ENCODE measurements around the gene BTN1A1. TPM values are rescaled to one million over a fixed set of nuclear protein-coding genes. Genes with fewer than 3 reads are reported as not detected.

Gene BTN1A1
- total and polyA plus RNA-seq, 2 donors, result 0.16 TPM; not detected in 1

DNA sequence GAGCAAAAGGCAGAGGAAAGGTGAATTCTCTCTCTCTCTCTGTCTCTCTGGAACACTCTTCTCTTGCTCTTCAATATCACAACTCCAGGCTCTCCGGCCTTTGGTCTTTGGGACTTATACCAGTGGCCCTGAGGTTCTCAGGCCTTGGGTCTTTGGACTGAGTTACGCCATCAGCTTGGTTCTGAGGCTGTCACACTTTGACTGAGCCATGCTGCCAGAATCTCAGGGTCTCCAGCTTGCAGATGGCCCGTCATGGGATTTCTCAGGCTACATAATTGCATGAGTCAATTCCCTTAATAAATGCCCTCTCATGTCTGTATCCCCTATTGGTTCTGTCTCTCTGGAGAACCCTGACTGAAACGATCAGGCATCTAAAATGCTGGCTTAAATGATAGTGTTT is 29.5 kb upstream of the BTN1A1 start:
- Histone ChIP-seq H3K4me3 (ENCODE audit: low read depth, low read length) (no peak overlapping the region), H3K27ac (ENCODE audit: low read depth) (no peak overlapping the region), H3K4me1 (ENCODE audit: insufficient read depth) (no peaks in the 10 kb centered on the region), H3K36me3 (ENCODE audit: insufficient read depth) (no peaks in the 10 kb centered on the region)
- DNase-seq (ENCODE audit: extremely low spot score), result no peak
- whole genome bisulfite sequencing, result 77% methylated on average over 4 of the region's 4 CpGs

DNA sequence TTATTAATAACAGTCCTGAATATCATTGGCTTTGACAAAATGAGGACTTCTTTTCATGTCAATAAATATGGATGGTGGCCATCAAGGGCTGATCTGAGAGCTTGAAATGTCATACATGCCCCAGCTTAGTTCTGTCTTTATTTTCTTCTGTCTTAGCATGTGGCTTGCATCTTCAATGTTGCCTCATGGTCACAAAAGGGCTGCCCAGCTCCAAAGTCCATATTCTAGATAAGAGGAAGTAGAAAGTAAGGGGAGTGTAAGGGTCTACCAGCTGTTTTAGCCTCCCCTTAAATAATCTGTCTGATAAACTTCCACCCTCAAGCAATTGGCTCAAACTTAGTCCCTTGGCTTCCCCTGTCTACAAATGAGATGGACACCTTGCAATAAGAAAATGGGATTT is 28.1 kb upstream of the BTN1A1 start:
- Histone ChIP-seq H3K36me3 (ENCODE audit: insufficient read depth) (no peaks in the 10 kb centered on the region), H3K4me3 (ENCODE audit: low read depth, low read length) (no peak overlapping the region), H3K4me1 (ENCODE audit: insufficient read depth) (no peaks in the 10 kb centered on the region), H3K27ac (ENCODE audit: low read depth) (no peak overlapping the region)
- DNase-seq (ENCODE audit: extremely low spot score), result no peak

DNA sequence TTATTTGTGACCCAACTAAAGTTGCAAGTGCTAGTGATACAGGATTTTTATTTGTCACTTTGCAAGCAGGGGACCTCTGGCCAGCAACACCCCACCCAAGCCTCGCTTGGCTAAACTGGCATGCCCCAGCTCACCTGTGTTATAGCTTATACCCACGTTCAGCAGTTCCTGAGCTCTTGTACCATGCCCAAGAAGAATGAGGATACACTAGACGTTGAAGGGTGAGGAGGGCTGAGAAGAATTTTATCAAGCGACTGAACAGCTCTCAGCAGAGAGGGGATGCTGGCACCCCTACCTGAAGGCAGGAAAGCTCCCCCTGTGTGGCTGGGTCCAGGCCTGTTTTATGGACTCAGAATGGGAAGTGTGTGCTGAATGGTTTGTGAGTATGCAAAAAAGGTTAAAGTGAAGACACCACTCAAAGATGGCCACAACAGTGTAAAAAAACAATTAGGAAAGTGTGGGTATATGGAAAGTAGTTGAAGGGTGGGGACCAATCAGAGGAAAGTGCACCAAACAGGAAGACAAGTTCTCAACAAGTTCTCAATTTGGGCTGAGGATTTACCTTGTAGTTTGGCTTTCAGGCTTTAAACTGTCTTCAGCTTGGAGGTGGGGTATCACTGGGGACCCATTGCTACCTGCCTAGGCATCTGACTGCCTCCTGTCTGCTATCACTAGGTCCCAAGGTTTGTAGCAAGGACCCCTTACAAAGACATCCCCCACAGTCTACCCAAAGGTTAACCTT is 27.4 kb upstream of the BTN1A1 start:
- DNase-seq (ENCODE audit: extremely low spot score), result no peak
- no peak overlapping the region for H3K4me3 ChIP-seq (ENCODE audit: low read depth, low read length)
- no peak overlapping the region for H3K27ac ChIP-seq (ENCODE audit: low read depth)
- no peaks in the 10 kb centered on the region for H3K36me3 ChIP-seq (ENCODE audit: insufficient read depth)
- no peaks in the 10 kb centered on the region for H3K4me1 ChIP-seq (ENCODE audit: insufficient read depth)
- WGBS, result 97% methylated on average over 4 of the region's 4 CpGs

DNA sequence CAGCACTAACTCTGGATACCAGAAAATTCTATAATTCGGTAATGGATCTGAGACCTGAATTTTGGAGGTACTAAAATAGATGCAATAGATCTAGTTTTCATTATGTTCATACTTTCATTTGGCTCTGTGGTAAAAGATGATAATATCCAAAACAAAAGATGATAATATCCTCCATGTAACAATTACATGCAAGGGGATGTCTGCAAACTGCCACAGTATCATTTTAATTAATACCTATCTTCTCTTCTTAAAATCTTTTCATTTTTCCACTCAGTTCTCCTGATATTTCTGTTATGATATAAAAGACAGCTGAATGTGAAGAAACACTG is 26.7 kb upstream of the BTN1A1 start:
- DNase-seq (ENCODE audit: extremely low spot score), result no peak
- peak overlapping the region; percentile 69 for H3K27ac ChIP-seq (ENCODE audit: low read depth)
- H3K4me3 ChIP-seq (ENCODE audit: low read depth, low read length), result peak overlapping the region; percentile 33
- no peaks in the 10 kb centered on the region for H3K36me3 ChIP-seq (ENCODE audit: insufficient read depth)
- H3K4me1 ChIP-seq (ENCODE audit: insufficient read depth), result no peaks in the 10 kb centered on the region
- WGBS, result 63% methylated on average over 1 of the region's 1 CpG

DNA sequence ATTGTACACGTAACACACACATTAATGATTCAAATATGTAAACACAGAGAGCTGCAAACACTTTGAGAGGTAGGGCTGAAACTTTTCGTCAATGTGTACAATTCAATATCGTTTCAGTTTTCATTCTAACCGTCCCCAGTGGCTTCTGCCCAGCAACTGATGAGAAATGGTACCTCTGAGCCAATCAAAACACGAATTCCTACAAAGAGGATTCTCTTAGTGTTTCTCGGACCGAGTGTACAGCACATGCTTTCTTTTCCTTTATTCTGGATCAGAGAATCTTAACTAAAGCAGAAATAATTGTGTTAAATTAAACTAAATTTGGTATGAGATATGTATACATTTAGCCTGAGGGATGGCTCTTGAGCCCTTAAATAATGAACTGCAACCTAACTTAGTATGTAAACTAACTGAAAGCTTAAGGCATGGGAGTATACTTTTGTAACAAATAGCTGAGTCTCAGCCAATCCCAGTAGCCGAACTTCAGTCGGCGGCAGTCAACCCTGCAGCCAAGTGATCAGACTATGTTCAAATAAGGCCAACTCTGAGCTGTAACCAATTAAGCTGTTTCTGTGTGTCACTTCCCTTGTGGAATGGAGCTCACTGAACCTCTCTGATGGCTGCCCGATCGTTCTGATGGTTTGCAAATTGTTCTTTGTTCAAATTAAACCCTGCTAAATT is 26.2 kb upstream of the BTN1A1 start:
- Histone ChIP-seq H3K36me3 (ENCODE audit: insufficient read depth) (no peaks in the 10 kb centered on the region), H3K4me1 (ENCODE audit: insufficient read depth) (no peaks in the 10 kb centered on the region), H3K4me3 (ENCODE audit: low read depth, low read length) (peak overlapping the region; percentile 33), H3K27ac (ENCODE audit: low read depth) (peak overlapping the region; percentile 69)
- 3% methylated on average over 12 of the region's 12 CpGs for WGBS
- DNase-seq (ENCODE audit: extremely low spot score), result peak; percentile 91

DNA sequence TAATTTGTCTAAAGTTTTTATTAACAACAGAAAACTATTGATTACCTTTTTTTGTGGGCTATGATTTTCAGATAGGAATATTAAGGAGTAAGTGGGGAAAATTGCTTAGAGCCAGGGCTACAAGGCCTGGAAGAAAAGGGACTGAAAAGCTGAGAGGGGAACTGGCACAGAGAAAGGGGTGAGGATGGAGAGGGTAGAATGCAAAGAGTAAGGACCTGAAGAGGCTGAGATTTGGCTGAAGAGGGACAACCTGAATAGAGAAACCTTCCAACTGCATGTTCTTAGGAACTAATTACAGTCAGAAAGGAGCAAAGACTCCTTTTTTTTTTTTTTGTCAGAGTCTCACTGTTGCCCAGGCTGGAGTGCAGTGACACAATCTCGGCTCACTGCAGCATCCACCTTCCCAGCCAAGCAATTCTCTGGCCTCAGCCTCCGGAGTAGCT is 25.6 kb upstream of the BTN1A1 start:
- DNase-seq (ENCODE audit: extremely low spot score), result no peak
- H3K27ac ChIP-seq (ENCODE audit: low read depth), result peak overlapping the region; percentile 55
- H3K4me1 ChIP-seq (ENCODE audit: insufficient read depth), result no peaks in the 10 kb centered on the region
- WGBS, result 31% methylated on average over 2 of the region's 2 CpGs
- H3K4me3 ChIP-seq (ENCODE audit: low read depth, low read length), result peak overlapping the region; percentile 33
- H3K36me3 ChIP-seq (ENCODE audit: insufficient read depth), result no peaks in the 10 kb centered on the region

DNA sequence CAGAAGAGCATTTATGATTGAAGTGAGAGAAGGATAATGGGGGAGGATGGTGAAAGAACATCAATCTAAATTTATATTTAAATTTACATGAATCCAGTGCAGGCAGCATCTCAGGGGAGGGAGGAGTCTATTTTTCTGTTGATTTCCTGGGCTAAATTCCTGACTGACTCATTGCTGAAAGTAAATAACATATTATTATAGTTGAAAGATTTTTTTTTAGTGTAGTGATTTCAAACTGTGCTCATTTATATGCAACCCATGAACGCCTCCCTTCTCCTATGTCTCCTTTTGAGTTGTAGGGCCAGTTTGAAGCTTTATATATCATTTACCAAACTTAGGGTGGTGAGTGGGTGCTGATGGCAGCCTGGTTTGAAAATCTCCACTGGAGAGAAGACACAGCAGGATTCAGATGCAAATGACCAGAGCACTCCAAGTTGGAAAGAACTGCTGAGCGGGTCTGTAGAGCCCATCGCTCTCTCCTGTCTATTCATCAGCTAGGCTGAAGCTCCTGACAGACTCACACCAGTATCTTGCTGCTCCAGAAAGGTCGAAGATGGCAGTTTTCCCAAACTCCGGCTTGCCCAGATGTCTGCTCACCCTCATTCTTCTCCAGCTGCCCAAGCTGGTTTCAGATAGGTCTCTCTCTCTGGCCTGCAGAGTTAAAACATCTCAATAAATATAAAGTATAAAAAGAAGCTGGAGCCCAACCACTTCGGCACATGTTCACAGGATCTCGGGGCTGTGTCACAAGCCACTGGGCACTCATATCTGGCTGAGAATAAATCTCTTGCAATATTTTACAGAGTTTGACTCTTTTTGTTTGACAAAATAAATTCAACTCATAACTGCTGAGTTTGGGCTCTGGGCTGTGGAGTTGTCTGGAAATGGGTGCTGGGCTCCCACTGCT is 24.0 kb upstream of the BTN1A1 start:
- DNase-seq (ENCODE audit: extremely low spot score), result no peak
- H3K27ac ChIP-seq (ENCODE audit: low read depth), result no peak overlapping the region
- H3K4me3 ChIP-seq (ENCODE audit: low read depth, low read length), result no peak overlapping the region
- H3K4me1 ChIP-seq (ENCODE audit: insufficient read depth), result no peaks in the 10 kb centered on the region
- 65% methylated on average over 7 of the region's 7 CpGs for WGBS
- no peaks in the 10 kb centered on the region for H3K36me3 ChIP-seq (ENCODE audit: insufficient read depth)

DNA sequence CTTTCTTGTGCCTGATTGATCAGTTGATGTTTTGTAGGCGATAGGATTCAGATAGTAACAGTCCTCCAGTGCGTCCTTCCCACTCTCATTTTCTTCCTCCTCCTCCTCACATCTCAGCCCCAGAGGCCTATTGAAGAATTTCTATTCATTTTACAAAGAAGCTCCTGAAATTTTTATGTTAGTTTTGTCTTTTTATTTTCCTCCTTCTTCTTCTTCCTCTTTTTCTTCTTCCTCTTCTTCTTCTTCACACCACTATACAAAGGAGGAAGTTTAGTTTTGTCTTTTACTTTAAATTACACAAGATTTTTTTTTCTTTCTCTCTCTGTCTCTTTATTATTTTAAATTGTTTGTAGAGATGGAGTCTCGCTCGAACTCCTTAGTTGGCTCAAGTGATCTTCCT is 23.2 kb upstream of the BTN1A1 start:
- H3K27ac ChIP-seq (ENCODE audit: low read depth), result no peak overlapping the region
- WGBS, result 88% methylated on average over 4 of the region's 4 CpGs
- no peaks in the 10 kb centered on the region for H3K4me1 ChIP-seq (ENCODE audit: insufficient read depth)

DNA sequence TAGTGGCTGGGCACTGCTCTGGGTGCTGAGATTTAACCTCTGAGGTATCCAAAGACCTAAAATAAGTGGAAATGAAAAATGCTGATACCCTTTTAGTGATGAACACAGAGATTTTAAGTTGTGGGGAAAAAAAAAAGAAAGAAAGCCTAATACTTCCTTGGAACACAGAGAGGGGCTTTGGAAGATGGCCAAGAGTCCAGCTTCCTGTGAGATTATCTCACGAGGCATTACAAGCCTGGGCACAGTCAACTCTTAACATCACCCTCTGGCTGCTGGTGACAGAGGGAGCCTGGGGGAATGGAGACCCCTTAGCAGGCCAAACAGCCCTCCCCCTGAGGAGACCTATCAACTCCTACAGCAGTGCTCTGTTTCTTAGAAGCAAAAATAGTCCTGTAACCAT is 22.7 kb upstream of the BTN1A1 start:
- 9% methylated on average over 1 of the region's 1 CpG for WGBS
- no peak for DNase-seq (ENCODE audit: extremely low spot score)
- H3K4me1 ChIP-seq (ENCODE audit: insufficient read depth), result no peaks in the 10 kb centered on the region
- no peak overlapping the region for H3K4me3 ChIP-seq (ENCODE audit: low read depth, low read length)
- H3K27ac ChIP-seq (ENCODE audit: low read depth), result no peak overlapping the region
- H3K36me3 ChIP-seq (ENCODE audit: insufficient read depth), result no peaks in the 10 kb centered on the region

More for the DNA sequence above, 23.2 kb upstream of the BTN1A1 start:
- DNase-seq (ENCODE audit: extremely low spot score), result no peak
- H3K36me3 ChIP-seq (ENCODE audit: insufficient read depth), result no peaks in the 10 kb centered on the region
- no peak overlapping the region for H3K4me3 ChIP-seq (ENCODE audit: low read depth, low read length)

DNA sequence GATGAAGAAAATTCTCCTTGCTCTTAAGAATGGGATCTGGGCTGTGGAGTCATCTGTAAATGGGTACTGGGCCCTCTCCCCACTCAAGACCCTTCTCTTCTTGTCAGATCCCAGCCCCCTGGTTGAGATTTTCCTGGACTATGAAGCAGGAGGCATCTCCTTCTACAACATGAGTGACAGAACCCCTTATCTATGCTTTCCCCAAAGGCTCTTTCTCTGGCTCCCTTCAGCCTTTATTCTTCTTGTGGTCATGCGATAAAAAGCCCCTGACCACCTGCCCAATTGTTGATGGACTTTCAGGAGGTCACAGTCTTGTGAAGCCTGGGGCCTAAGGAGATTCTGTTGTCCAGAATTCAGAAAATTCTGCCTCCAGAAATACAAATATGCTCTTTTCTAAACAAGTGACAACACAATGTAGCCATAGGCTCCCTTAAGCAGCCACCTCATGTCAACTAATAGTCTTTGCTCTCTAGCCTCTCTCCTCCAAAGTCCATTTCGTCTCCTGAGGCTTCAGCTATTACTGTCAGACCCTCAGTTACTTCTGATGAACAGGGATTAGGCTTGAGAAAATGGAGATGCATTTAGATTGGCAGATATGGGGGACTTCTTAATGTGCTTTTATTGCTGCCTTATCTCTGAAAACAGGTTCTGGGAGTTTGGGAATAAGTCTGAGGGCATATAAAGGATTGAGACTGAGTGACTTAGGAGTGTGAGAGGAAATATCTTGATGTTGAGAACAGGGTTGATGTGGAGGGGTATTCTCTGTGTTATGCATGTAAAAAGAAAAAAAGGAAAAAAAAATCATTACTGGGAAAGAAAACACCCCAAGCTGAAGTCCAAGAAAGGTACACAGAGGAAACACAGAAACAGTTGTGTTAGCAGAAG is 21.8 kb upstream of the BTN1A1 start:
- DNase-seq (ENCODE audit: extremely low spot score), result no peak
- no peaks in the 10 kb centered on the region for H3K4me1 ChIP-seq (ENCODE audit: insufficient read depth)
- no peak overlapping the region for H3K27ac ChIP-seq (ENCODE audit: low read depth)
- H3K36me3 ChIP-seq (ENCODE audit: insufficient read depth), result no peaks in the 10 kb centered on the region
- H3K4me3 ChIP-seq (ENCODE audit: low read depth, low read length), result no peak overlapping the region
- WGBS, result 92% methylated on average over 2 of the region's 2 CpGs

DNA sequence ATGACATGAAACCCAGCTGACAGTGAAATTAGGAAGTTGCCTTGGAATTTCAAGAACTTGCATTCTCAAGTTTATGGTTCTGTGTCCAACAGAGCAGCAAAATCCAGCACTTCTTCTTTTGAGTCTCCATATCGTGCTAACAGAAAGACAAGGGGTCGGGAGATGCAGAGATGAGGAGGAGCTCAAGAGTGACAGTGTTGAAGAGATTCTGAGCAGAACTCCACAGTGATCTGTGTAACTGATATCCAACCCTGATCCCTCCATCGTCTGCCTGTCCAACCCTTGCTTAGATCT is 21.2 kb upstream of the BTN1A1 start:
- no peak overlapping the region for H3K27ac ChIP-seq (ENCODE audit: low read depth)

DNA sequence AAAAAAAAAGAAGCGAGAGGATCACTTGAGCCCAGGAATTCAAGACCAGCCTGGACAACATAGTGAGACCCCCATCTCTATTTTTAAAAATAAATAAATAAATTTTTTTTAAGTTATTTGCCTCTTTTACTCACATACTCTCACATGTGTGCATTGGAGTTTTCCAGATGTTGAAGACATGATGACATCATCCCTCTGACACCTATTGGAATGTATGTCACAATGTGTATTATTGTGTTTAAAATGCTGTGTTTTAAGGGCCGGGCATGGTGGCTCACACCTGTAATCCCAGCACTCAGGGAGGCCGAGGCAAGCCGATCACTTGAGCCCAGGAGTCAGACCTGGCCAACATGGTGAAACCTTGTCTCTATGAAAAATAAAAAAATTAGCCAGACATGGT is 17.8 kb upstream of the BTN1A1 start:
- 95% methylated on average over 4 of the region's 4 CpGs for WGBS
- no peaks in the 10 kb centered on the region for H3K4me1 ChIP-seq (ENCODE audit: insufficient read depth)
- no peak for DNase-seq (ENCODE audit: extremely low spot score)
- H3K27ac ChIP-seq (ENCODE audit: low read depth), result no peak overlapping the region
- H3K4me3 ChIP-seq (ENCODE audit: low read depth, low read length), result no peak overlapping the region
- no peaks in the 10 kb centered on the region for H3K36me3 ChIP-seq (ENCODE audit: insufficient read depth)

More for the DNA sequence above, 21.2 kb upstream of the BTN1A1 start:
- Histone ChIP-seq H3K4me1 (ENCODE audit: insufficient read depth) (no peaks in the 10 kb centered on the region), H3K36me3 (ENCODE audit: insufficient read depth) (no peaks in the 10 kb centered on the region), H3K4me3 (ENCODE audit: low read depth, low read length) (no peak overlapping the region)
- 52% methylated on average over 3 of the region's 3 CpGs for WGBS
- DNase-seq (ENCODE audit: extremely low spot score), result no peak

DNA sequence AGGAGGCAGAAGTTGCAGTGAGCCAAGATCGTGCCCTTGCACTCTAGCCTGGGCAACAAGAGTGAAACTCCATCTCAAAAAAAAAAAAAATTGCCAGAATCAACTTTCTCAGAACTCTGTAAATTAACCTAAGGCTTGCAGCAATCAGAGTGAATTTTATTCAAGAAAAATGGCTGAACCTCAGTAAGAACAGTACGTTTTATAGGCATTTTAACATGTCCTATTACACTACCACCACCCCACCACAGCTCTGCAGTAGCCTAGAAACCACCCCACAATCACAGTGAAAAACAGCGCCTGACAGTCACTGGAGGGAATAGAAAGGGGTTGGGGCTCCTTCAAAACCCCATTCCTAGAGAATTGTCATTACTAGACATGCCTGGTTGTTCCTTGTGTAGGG is 16.4 kb upstream of the BTN1A1 start:
- Histone ChIP-seq H3K27ac (ENCODE audit: low read depth) (no peak overlapping the region), H3K36me3 (ENCODE audit: insufficient read depth) (no peaks in the 10 kb centered on the region), H3K4me1 (ENCODE audit: insufficient read depth) (no peaks in the 10 kb centered on the region), H3K4me3 (ENCODE audit: low read depth, low read length) (no peak overlapping the region)
- DNase-seq (ENCODE audit: extremely low spot score), result no peak
- WGBS, result 93% methylated on average over 3 of the region's 3 CpGs

All from urinary bladder (tissue), 4 donors.